ENCODE measurements around the gene R3HDM1.
"Not testable (repeated sequence)": the region's sequence is repeated elsewhere in the genome, so short reads cannot be mapped to it uniquely, and the experiment has no call there.

DNA sequence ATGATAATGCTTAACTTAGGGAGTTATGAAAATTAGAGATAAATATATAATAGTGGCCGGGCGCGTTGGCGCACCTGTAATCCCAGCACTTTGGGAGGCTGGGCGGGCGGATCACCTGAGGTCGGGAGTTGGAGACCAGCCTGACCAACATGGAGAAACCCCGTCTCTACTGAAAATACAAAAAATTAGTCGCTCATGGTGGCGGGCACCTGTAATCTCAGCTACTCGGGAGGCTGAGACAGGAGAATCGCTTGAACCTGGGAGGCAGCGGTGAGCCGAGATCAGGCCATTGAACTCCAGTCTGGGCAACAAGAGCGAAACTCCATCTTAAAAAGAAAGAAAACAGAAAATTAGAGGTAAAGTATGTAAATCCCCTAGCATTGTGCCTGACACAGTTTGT is 2.3 kb downstream of the R3HDM1 start:
- TF ChIP-seq, protein P1, sequence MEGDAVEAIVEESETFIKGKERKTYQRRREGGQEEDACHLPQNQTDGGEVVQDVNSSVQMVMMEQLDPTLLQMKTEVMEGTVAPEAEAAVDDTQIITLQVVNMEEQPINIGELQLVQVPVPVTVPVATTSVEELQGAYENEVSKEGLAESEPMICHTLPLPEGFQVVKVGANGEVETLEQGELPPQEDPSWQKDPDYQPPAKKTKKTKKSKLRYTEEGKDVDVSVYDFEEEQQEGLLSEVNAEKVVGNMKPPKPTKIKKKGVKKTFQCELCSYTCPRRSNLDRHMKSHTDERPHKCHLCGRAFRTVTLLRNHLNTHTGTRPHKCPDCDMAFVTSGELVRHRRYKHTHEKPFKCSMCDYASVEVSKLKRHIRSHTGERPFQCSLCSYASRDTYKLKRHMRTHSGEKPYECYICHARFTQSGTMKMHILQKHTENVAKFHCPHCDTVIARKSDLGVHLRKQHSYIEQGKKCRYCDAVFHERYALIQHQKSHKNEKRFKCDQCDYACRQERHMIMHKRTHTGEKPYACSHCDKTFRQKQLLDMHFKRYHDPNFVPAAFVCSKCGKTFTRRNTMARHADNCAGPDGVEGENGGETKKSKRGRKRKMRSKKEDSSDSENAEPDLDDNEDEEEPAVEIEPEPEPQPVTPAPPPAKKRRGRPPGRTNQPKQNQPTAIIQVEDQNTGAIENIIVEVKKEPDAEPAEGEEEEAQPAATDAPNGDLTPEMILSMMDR (IDR thresholded peaks at IDR 0.05) = not testable (repeated sequence)
- TF ChIP-seq POLR2A (IDR thresholded peaks at IDR 0.05) = not testable (repeated sequence)

Measured in heart left ventricle (tissue), 13 donors.